ENCODE data around the gene IQGAP3.

DNA sequence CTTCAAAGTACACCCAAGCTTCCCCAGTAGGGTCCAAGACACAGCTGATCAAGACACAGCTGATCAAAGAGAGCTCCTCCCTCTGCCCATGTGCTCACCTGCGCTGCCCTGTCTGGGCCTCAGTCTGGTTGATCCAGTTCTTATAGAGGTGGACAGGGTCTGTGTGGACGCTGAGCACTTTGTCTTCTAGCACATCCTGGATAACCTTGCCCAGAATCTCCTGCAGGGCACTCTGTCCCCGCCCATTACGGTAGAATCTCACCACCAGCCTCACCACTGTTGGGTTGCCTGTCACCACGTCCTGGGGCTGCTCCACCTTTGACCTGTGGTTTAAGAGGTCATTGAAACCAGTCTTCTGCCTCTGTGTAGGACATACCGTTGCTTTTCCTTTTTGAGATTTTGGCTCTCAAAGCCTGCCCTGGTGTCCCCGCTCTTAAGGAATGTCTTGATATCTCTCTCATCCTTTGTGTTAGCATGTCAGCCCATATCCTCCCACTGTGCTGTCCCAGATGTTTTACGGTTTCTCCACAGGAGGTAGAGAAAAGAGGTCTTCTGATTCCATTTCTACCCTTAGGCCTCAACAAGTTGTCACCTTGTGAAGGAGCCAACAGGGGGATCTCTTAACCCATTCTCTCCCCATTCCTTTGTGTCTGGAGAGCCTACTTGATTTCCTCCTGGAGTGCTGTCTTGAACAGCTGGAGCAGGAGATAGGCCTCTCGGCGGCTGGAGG is 33.5 kb downstream of the IQGAP3 start:
- TF ChIP-seq, protein P1, sequence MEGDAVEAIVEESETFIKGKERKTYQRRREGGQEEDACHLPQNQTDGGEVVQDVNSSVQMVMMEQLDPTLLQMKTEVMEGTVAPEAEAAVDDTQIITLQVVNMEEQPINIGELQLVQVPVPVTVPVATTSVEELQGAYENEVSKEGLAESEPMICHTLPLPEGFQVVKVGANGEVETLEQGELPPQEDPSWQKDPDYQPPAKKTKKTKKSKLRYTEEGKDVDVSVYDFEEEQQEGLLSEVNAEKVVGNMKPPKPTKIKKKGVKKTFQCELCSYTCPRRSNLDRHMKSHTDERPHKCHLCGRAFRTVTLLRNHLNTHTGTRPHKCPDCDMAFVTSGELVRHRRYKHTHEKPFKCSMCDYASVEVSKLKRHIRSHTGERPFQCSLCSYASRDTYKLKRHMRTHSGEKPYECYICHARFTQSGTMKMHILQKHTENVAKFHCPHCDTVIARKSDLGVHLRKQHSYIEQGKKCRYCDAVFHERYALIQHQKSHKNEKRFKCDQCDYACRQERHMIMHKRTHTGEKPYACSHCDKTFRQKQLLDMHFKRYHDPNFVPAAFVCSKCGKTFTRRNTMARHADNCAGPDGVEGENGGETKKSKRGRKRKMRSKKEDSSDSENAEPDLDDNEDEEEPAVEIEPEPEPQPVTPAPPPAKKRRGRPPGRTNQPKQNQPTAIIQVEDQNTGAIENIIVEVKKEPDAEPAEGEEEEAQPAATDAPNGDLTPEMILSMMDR (IDR thresholded peaks at IDR 0.05), result no peak
- TF ChIP-seq POLR2A (IDR thresholded peaks at IDR 0.05), result no peak
